SKM-1 (cell line): ENCODE data around the gene TPP2.

Experiments used
- DNase-seq: peaks from one replicate; lab custom pipeline; 2025; ENCODE audit not compliant: unreplicated experiment; lab: John Stamatoyannopoulos, UW

TPP2 gene

GRCh38 chr13:102721800-102722231 lies 125.0 kb downstream of the TPP2 start:
- no peak for DNase-seq

GRCh38 chr13:102724923-102725322 lies 128.1 kb downstream of the TPP2 start:
- DNase-seq, result no peak

GRCh38 chr13:102726430-102726829 lies 129.6 kb downstream of the TPP2 start:
- no peak for DNase-seq
